Measurements from ENCODE around the gene CDK2. TPM values are rescaled to one million over a fixed set of nuclear protein-coding genes. Genes with fewer than 3 reads are reported as not detected.

CDK2 gene
- total and polyA plus RNA-seq, 2 of the 4 experiments (the other 2 are of a cell fraction): 42.5 to 61.7 TPM

DNA sequence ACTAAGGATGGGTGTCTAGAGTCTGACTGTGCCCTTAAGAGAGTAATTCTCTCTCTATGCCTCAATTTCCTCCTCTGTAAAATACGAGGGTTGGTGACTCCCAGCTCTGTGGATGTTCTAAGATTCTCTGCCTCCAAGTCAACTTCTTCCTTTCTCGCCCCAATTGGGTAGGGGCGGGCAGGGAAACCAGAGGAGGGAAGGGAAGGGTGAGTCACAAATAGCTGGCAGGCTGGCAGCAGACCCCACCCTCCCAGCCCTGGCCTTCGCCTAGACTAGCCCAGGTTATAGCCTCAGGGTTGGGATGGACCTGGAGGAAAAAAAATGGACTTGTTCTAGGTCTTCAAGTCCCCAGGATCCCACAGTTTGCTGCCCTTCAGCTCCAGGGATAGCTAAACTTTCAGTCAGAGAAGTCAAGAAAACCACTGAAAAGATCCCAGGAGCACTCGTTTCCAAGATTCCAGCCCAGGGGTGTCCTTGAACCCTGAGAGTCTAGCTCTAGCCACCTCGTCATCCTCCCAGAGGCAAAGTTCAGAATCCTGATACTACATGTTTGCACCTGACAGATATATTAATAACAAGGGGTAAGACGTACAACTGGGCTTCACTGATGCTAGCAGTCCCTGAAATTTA lies 33.3 kb upstream of the CDK2 start:
- peaks cover 31 to 81% of the 10 kb centered on the region in 2 experiments for H3K79me1 ChIP-seq (ENCODE audit: low read depth in 1 of 2, low read length in 2 of 2)
- peak overlapping the region; percentile 6 to 85 for H4K8ac ChIP-seq (ENCODE audit: low read depth in 2 of 2, low read length in 2 of 2)
- intact Hi-C loops (cut with micrococcal nuclease) (loop anchor here (5.0 kb wide), 2 partner anchors 116 to 191 kb away; partner anchors contain the start of genes GDF11, ORMDL2 and SARNP), dilution Hi-C loops (cut with HindIII; ENCODE audit: low sequenced_read_pairs, unreplicated experiment) (no loop called here), in situ Hi-C loops (cut with MboI; ENCODE audit: low sequenced_read_pairs) (no loop called here)
- no peak for DNase-seq
- H3K9me3 ChIP-seq (ENCODE audit: control insufficient read depth, insufficient read depth, low read length): no peaks in the 10 kb centered on the region
- H4K5ac ChIP-seq (ENCODE audit: low read depth, low read length): peak overlapping the region; percentile 56
- H2AFZ ChIP-seq (replicated peaks; ENCODE audit: low read length, poor library complexity): peak overlapping the region; percentile 63
- H4K91ac ChIP-seq (ENCODE audit: insufficient read depth, low read depth, low read length): peak overlapping the region; percentile 70; the same call in 1 of the 2 replicates
- H3K27ac ChIP-seq (ENCODE audit: insufficient read depth, low read length): peak overlapping the region; percentile 35
- H2AK5ac ChIP-seq (ENCODE audit: low read depth, low read length): peak overlapping the region; percentile 71
- H3K23ac ChIP-seq (ENCODE audit: low read depth, low read length): peak overlapping the region; percentile 70
- peak overlapping the region; percentile 40 for H3K18ac ChIP-seq (ENCODE audit: low read depth, low read length)
- H2AK9ac ChIP-seq (replicated peaks; ENCODE audit: low read depth, low read length, poor library complexity): peak overlapping the region; percentile 94
- H3K27me3 ChIP-seq (ENCODE audit: control insufficient read depth, insufficient read depth, low read length): no peaks in the 10 kb centered on the region
- peak overlapping the region; percentile 11; the same call in 1 of the 2 replicates for H3K4me3 ChIP-seq (ENCODE audit: insufficient read depth, low read depth, low read length)
- peak overlapping the region; percentile 22; the same call in 1 of the 2 replicates for H3K56ac ChIP-seq (ENCODE audit: extremely low read depth, insufficient read depth, low read length)
- H3K4ac ChIP-seq (ENCODE audit: low read depth, low read length): peak overlapping the region; percentile 91
- H2BK120ac ChIP-seq (ENCODE audit: low read depth, low read length): peak overlapping the region; percentile 59; the same call in 1 of the 2 replicates
- H3K4me1 ChIP-seq (ENCODE audit: control insufficient read depth, insufficient read depth, low read length): peaks cover 15% of the 10 kb centered on the region
- no CpG with 5 or more reads among the region's 7 CpGs for WGBS, 2 experiments (ENCODE audit: extremely low coverage in 2 of 2, insufficient read length in 1 of 2)
- H2BK20ac ChIP-seq (ENCODE audit: low read depth, low read length): peak overlapping the region; percentile 94
- ATAC-seq (ENCODE audit: low read depth): no peak; the same call in 1 of the 2 replicates
- peaks cover 16% of the 10 kb centered on the region for H3K9me1 ChIP-seq (ENCODE audit: insufficient read depth, low read length)
- peak overlapping the region; percentile 19; the same call in 1 of the 3 replicates for H2BK15ac ChIP-seq (ENCODE audit: low read depth, low read length)
- peaks cover 5% of the 10 kb centered on the region for H3K36me3 ChIP-seq (ENCODE audit: control insufficient read depth, insufficient read depth, low read length)
- BruUV-seq (replicated peaks): no TSS peak
- TF ChIP-seq BHLHE40 (IDR thresholded peaks at IDR 0.05; ENCODE audit: low read depth, low read length): no peak
- peak overlapping the region; percentile 75 for H3K4me2 ChIP-seq (ENCODE audit: low read depth, low read length)
- H3K9ac ChIP-seq (ENCODE audit: low read depth, low read length): peak overlapping the region; percentile 27; the same call in 1 of the 2 replicates
- POLR2A ChIA-PET (ENCODE audit: unreplicated experiment): interaction anchor here (0.6 kb wide), 1 partner anchor 115 kb away, joined by 3 read pairs; no protein-coding TSS in a partner anchor
- H3K14ac ChIP-seq (replicated peaks; ENCODE audit: low read depth, low read length): peak overlapping the region; percentile 89
- H4K20me1 ChIP-seq (ENCODE audit: insufficient read depth, low read length): no peaks in the 10 kb centered on the region
- CTCF ChIA-PET: interaction anchor here (0.6 to 1.1 kb wide), 2 partner anchors 9 to 76 kb away, joined by 3 read pairs; no protein-coding TSS in a partner anchor
- peak overlapping the region; percentile 66 for H2BK5ac ChIP-seq (ENCODE audit: low read depth, low read length, poor library complexity, severe bottlenecking)
